HG02973 (cell line): Measurements from ENCODE around the gene MARCHF9.
A peak's percentile ranks its signal among the peaks of the same experiment; 100 is the strongest.

ENCODE experiments used
- ATAC-seq: cut with Tn5 transposase; IDR thresholded peaks from one replicate; pipeline ENCODE4 v1.9.1; 2021; ENCODE audit warnings: moderate library complexity; ENCODE audit not compliant: unreplicated experiment

MARCHF9 gene

DNA sequence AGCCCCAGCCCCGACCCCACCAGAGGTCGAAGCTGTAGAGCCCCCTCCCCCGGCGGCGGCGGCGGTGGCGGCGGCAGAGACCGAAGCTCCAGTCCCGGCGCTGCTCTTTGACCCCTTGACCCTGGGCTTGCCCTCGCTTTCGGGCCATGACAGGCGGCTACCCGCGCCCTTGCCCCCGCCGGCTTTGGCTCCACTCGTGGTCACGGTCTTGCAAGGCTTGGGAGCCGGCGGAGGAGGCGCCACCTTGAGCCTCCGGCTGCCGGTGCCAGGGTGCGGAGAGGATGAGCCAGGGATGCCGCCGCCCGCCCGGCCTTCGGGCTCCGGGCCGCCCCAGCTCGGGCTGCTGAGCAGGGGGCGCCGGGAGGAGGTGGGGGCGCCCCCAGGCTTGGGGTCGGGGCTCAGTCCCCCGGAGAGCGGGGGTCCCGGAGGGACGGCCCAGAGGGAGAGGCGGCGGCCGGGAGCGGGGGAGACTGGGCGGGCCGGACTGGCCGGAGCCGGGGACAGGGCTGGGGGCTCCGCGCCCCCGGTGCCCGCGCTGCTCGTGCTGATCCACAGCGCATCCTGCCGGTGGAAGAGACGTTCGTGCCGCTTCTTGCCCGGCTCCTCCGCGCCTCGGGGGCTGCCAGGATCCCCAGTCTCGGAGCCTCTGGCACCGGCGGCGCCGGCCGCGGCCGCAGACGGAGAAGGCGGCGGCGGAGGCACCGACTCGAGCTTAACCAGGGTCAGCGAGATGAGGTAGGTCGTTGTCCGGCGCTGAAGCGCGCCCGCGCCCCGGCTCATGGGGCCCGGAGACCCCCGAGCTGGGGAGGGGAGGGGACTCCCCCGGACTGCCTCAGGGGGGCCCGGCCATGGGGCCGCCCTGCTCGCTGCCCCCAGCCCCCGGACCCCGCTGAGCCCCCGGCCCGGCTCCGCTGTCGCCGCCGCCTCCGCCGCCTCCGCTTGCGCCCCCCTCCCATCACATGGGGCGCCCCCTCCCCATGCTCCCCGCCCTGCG, 17.1 kb upstream of the MARCHF9 start:
- no peak for ATAC-seq

DNA sequence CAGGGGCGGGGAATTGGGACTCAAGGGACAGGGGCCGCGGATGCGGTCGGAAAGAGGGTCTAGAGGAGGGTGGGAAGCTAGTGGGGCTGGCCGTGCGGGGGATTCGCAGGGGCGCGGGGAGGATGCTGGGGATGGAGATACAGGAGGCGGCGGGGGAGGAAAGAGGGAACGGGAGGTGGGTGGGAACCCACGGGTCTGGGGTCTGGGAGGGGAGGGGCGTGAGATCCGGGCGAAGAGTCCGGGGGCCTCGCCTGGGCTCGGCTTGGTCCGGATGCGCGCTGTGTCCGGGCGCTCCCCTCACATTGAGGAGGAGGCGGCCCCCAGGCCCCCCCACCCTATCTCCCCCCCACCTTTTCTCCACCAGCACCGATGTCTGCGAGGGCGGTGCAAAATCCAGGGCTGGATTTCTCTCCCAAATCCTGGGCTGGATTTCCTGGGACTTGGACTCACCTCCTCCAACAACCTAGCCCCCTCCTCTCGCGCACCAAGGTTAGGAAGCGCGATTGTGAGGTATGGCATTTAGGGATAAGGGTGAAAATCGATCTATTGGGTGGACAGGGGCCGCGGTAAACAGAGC, 16.2 kb upstream of the MARCHF9 start, which contains the start of gene AGAP2:
TSS of gene AGAP2 (minus strand) at position 82 of the 577 bp plus-strand sequence. CDS start 496 bp downstream, outside the sequence.
- no peak for ATAC-seq

- ATAC-seq, result no peak
These were observed 15.5 kb upstream of the MARCHF9 start for GRCh38 chr12:57739387-57739786.

DNA sequence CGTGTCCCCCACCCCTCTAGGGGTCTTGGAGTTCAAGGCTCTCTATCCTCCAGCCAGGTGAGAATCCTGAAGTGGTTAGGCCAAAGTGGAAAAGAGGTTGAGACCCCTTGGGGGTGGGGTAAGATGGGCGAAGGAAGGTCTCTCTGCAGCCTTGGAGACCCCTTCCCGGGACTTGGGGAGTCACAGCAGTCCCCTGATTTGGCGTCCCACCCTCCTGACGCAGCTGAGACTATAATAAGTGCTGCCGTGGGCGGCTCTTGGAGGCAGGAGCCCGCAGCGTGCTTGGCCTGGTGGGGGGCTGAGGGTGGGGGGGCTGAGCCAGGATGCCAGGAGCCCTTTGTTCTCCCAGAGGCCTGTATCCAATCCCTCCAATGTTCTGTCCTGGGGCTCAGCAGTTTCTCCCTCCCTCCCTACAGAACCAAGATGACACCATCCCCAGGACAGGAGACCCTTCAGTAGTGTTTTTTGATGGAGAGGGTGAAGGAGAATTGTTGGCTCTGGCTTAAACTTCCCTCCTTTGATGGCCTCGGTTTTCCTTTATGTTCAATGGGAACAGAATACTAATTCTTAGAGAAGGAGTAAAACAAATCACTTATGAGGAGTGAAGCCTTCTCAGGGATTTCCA, 14.9 kb upstream of the MARCHF9 start:
- ATAC-seq, result no peak

GRCh38 chr12:57740656-57741412, 14.1 kb upstream of the MARCHF9 start:
- peak; percentile 55 for ATAC-seq

- ATAC-seq, result no peak
These were observed 13.5 kb upstream of the MARCHF9 start for GRCh38 chr12:57741413-57741789.

DNA sequence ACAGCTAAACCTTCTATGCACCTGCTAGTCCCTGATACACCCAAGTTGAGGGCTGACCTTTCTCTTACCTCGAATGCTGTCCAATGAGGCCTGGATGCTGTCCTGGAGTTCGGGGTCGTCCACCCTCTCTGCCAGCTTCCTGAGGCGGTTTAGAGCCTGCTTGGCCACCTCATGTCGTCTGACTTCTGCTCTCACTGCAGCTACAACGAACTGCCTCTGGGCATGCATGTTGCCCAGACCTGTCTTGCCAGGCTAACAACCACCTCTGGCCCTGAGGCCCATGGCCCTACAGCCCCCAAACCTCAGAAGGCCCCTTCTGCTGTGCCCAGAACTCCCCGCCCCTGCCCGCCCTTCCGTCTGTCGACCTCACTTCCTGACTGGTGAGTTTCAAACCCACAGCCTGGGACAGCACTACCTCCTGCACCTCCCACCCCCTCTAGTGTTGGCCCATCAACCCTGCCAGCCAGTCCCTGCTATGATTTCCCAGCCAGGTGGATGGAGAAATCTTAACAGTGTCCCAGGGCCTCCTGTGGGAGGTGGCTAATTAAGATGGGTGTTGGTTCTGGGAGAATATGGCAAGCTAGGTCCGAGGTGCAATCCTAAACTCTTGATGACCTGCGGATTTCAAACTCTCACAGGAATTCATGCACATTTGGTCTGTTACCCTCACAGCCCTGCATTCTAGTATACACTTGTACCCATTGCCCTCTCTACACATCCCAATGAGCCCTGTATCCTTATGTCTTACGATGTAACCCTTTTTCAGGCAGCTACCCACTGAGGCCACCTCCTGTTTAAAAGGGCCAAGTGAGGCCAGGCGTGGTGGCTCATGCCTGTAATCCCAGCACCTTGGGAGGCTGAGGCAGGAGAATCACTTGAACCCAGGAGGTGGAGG, 12.8 kb upstream of the MARCHF9 start:
- ATAC-seq, result peak; percentile 48

DNA sequence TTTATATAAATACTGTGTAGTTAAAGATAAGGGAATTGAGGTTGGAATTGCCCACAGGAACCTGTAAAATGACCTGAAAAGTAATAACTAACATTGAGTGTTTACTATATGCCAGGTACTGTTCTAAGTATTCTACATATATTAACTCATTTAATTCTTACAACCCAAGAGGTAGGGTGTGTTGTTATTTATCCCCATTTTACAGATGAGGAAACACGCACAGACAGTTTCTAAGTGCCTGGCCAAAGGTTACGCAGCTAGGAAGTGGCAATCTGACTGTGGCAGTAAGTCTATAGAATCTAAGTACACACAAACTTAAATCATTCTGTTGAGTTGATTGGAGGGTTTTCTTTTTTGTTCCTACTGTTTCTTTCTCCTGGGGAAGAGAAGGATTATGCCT, 11.1 kb upstream of the MARCHF9 start:
- ATAC-seq, result no peak

DNA sequence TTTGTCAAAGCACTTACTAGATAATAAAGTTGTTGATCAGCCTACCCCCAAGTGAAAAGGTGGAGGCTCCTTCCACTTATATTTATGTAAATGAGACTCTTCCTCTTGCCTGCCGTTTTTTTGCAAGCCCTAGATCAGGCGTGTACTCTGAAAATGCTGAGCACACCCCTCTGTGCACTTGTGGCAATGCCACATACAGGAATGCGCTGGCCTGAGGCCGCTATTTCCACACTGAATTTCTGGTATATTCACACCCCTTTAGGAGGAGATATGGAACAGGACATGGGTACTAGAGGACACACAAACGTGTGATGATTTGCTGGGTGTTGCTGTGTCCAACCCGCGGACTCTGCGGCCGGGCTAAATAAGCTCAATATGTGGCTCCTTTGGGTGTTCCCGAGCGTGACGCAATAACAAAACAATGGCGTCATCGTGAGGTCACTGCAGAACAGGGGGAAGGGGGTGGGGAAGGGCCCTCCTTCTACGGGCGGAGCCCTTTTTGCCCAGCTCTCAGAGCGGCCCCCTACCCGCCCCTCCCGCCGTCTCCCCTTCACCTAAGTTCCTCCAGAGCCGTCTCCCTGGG, 10.6 kb upstream of the MARCHF9 start:
- ATAC-seq, result peak; percentile 36

DNA sequence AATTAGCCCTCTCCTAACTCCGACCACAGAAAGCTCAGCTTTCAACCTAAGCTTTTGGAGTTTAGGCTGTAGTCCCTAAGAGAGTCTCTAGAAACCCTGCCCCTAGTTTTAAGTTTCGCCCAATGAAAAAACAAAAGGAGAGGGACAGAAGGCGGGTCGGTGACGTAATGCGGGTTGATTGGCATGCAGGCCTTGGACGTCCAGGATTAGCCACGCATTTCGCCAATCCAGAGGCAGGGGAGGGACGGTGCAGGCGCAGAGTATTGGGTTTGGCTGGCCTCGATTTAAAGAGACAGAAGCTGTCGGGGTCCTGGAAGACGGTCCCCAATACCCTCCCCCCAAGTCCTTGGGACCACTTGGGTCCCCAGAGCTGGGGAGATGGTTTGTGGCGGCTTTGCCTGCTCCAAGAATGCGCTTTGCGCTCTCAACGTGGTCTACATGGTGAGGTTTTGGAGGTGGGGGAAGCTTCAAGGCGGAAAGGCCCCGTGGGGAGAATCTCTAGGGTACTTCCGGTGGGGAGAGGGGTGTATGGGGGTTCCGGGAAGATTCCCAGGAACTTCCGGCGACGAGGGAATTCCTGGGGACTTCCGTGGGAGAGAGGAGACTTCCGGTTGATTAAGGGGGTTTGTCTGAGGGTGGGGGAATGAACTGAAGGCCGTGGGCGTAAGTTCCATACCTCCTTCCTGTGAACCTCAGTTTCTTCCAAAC, 10.0 kb upstream of the MARCHF9 start, which contains the start of gene TSPAN31:
TSS of gene TSPAN31 (plus strand) at position 263 of the 708 bp plus-strand sequence. CDS start at position 379, 116 bp downstream.
- peak; percentile 68 for ATAC-seq

- no peak for ATAC-seq
These were observed 9.4 kb upstream of the MARCHF9 start for GRCh38 chr12:57745485-57745881.

- ATAC-seq, result no peak
These were observed 8.9 kb upstream of the MARCHF9 start for GRCh38 chr12:57746025-57746424.

- ATAC-seq, result no peak
These were observed 5.8 kb upstream of the MARCHF9 start for GRCh38 chr12:57749061-57749460.

DNA sequence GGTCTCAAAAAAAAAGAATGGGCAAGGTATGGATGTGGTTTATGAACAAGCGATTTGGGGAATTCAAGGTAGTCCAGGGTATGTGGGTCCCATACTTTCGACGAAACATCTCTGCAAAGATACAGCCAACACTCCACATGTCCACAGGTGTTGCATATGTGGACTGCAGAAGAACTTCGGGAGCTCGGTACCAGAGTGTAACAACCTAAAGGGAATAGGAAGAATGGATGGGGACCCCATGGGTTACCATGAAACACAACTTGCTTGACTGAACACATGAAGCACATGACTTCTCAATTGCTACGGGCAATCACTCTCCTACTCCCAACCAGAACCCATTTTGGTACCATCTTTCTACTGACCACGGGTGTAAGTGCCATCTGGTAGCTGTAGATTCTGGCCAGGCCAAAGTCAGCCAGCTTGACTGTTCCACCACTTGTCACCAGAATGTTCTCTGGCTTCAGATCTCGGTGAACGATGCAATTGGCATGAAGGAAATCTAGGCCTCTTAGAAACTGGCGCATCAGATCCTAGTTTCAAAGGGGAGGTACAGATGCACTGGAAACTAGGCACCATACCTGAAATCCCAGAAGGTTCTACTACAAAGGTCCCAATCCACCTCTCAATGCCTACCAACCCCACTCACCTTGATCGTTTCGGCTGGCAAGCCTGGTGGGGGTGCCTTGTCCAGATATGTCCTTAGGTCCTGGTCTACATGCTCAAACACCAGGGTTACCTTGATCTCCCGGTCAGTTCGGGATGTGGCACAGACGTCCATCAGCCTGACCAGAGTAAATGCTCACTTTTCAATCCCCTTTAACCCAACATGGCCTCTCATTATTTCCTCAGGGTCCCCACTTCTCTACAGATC, 4.1 kb upstream of the MARCHF9 start:
- ATAC-seq, result no peak

GRCh38 chr12:57751432-57751787, 3.5 kb upstream of the MARCHF9 start:
- ATAC-seq, result no peak

DNA sequence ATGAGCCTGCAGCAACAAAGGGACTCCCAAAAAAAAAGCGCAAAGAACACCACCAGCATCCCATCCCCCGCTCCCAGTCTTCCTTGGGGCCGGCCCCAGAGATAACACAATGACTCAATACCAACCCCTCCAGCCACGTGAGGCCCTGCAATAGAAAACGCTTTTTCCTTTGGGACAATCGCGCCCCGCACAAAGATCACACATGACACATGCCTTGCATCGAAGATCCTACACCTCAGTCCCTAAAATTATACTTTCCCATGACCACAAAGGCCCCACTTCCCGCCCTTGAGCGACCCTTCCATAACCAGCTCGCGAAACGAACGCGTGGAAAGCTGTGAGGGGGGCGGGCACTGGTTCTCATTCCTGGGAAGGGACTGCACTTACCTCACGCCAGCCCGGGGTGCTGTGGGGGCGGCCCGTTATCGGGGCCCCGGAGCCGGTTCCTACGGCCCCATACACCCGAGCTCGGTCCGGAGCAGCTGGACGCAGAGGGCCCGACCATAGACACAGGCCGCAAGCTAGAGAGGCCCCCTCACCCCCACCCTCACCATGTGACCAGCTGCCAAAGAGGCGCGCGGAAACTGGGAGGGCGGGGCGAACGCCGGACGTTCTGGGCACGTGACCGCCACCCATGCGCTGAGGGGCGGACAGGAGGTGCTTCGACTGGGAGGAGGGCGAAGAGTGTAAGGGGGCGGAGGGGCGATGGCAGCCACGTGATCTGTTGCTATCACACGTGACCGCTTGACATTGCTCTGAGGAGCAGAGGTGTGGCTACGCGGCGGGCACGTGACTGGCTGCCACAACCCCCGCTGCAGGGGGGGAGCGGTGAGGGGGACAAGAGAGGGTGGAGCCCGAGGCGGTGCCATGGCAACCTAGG, 2.9 kb upstream of the MARCHF9 start, which contains the start of gene CDK4:
TSS of gene CDK4 (minus strand) at position 523 of the 880 bp plus-strand sequence. CDS start 593 bp downstream, outside the sequence.
- ATAC-seq, result peak; percentile 66

DNA sequence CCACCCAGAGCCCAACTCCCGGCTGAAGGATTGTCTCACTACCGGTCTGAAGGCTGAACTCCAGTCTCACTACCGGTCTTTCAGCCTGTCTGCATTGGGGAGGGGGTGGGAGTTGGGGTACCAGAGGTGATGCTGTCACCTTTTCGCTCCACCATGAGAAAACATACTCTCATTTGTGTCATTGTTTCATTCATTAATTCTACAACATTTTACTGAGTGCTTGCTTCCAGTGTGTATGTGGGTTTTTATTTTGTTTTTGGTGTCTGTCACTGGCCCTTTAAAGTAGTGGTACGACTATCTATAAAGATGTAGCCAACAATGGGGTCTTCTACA, 2.3 kb upstream of the MARCHF9 start:
- ATAC-seq, result no peak
